Hepatocyte (in vitro differentiated cells): ENCODE measurements around the gene NSUN6.

Experiments used
- EZH2 ChIP-seq: fragments of 200-600 bp; sonication (generic); IDR thresholded peaks from 2 replicates; pipeline ENCODE4 v1.6.1; 2016; ENCODE audit warnings: antibody characterized with exemption, mild to moderate bottlenecking, borderline replicate concordance
- TF ChIP-seq, protein P1 (sequence below): fragments of 200-600 bp; sonication (generic); IDR thresholded peaks from 2 replicates; pipeline ENCODE4 v1.5.1; 2016; ENCODE audit warnings: antibody characterized with exemption, mild to moderate bottlenecking; ENCODE audit not compliant: poor library complexity

- TF ChIP-seq, protein P1, sequence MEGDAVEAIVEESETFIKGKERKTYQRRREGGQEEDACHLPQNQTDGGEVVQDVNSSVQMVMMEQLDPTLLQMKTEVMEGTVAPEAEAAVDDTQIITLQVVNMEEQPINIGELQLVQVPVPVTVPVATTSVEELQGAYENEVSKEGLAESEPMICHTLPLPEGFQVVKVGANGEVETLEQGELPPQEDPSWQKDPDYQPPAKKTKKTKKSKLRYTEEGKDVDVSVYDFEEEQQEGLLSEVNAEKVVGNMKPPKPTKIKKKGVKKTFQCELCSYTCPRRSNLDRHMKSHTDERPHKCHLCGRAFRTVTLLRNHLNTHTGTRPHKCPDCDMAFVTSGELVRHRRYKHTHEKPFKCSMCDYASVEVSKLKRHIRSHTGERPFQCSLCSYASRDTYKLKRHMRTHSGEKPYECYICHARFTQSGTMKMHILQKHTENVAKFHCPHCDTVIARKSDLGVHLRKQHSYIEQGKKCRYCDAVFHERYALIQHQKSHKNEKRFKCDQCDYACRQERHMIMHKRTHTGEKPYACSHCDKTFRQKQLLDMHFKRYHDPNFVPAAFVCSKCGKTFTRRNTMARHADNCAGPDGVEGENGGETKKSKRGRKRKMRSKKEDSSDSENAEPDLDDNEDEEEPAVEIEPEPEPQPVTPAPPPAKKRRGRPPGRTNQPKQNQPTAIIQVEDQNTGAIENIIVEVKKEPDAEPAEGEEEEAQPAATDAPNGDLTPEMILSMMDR, result no peak
- TF ChIP-seq EZH2, result no peak
These were observed 111.2 kb downstream of the NSUN6 start for GRCh38 chr10:18540195-18540594.
